ENCODE measurements around the gene IL32. TPM values are rescaled to one million over a fixed set of nuclear protein-coding genes. Genes with fewer than 3 reads are reported as not detected.

The IL32 gene
- total and polyA plus RNA-seq, 2 experiments from 2014 or later: 2.3 to 6.1 TPM

DNA sequence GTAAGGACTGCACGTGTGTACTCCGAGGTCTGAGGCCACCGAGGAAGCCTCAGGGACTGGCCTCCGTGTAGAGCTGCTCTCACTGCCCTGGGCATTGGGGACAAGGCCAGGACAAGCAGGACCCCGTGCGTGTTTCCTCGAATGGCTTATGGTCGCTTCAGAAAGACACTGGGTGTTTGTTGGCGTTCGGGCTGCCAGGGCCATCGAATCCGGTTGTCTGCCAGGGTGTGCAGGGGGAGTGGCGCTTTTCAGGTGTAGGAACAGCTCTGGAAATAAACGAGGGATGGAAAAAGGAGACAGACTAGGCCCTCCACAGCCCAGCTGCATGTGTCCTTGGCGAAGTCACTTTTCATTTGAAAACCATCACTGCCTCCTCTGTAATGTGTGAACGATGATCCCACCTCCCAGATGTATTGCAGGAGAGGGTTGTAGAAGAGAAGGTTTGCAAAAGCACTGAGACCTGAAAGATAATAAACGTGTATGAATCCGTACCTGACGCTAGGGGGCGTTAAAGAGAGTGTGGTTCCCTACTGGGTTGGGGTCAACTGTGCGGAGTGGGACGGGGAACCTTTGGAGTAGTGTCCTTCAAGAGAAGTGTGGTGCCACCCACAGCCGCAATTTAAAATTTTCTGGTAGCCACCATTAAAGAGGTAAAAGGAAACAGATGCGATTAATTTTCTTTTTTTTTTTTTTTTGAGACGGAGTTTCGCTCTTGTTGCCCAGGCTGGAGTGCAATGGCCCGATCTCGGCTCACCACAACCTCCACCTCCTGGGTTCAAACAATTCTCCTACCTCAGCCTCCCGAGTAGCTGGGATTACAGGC is 35.8 kb downstream of the IL32 start:
- Histone ChIP-seq H3F3A (replicated peaks; ENCODE audit: low read depth) (peaks cover 49% of the 10 kb centered on the region), H3K4me3 (peak overlapping the region; percentile 32; the same call in 1 of the 2 replicates), H3K36me3 (ENCODE audit: insufficient read depth) (no peaks in the 10 kb centered on the region), H3K79me2 (replicated peaks; ENCODE audit: insufficient read depth) (peaks cover 21% of the 10 kb centered on the region), H3K27ac (ENCODE audit: low read depth) (peak overlapping the region; percentile 95), H3K4me1 (ENCODE audit: insufficient read depth) (peaks cover 46% of the 10 kb centered on the region), H3K4me2 (peak overlapping the region; percentile 69), H4K20me1 (replicated peaks; ENCODE audit: insufficient read depth) (no peaks in the 10 kb centered on the region), H3K9me2 (ENCODE audit: insufficient read depth) (no peaks in the 10 kb centered on the region), H3K27me3 (ENCODE audit: insufficient read depth) (no peaks in the 10 kb centered on the region), H2AFZ (no peak overlapping the region)
- no peaks in the 10 kb centered on the region; the same call in 1 of the 3 replicates for H3K9me3 Mint-ChIP-seq
- ATAC-seq: peak; percentile 2
- DNase-seq (ENCODE audit: low spot score): peak; percentile 90
- peak overlapping the region; percentile 87 for H3K27ac Mint-ChIP-seq
- H3K27me3 Mint-ChIP-seq (ENCODE audit: insufficient read depth, low read depth, poor library complexity): peaks cover 35% of the 10 kb centered on the region
- peak overlapping the region; percentile 43; the same call in 2 of the 3 replicates for H3K4me3 Mint-ChIP-seq
- peaks cover 25% of the 10 kb centered on the region for H3K36me3 Mint-ChIP-seq (ENCODE audit: low read depth)
- TF ChIP-seq JUNB (IDR thresholded peaks at IDR 0.05; ENCODE audit: unreplicated experiment): no peak
- no peak for TF ChIP-seq EZH2 (IDR thresholded peaks at IDR 0.05; ENCODE audit: low read depth, unreplicated experiment)
- TF ChIP-seq, protein P1, sequence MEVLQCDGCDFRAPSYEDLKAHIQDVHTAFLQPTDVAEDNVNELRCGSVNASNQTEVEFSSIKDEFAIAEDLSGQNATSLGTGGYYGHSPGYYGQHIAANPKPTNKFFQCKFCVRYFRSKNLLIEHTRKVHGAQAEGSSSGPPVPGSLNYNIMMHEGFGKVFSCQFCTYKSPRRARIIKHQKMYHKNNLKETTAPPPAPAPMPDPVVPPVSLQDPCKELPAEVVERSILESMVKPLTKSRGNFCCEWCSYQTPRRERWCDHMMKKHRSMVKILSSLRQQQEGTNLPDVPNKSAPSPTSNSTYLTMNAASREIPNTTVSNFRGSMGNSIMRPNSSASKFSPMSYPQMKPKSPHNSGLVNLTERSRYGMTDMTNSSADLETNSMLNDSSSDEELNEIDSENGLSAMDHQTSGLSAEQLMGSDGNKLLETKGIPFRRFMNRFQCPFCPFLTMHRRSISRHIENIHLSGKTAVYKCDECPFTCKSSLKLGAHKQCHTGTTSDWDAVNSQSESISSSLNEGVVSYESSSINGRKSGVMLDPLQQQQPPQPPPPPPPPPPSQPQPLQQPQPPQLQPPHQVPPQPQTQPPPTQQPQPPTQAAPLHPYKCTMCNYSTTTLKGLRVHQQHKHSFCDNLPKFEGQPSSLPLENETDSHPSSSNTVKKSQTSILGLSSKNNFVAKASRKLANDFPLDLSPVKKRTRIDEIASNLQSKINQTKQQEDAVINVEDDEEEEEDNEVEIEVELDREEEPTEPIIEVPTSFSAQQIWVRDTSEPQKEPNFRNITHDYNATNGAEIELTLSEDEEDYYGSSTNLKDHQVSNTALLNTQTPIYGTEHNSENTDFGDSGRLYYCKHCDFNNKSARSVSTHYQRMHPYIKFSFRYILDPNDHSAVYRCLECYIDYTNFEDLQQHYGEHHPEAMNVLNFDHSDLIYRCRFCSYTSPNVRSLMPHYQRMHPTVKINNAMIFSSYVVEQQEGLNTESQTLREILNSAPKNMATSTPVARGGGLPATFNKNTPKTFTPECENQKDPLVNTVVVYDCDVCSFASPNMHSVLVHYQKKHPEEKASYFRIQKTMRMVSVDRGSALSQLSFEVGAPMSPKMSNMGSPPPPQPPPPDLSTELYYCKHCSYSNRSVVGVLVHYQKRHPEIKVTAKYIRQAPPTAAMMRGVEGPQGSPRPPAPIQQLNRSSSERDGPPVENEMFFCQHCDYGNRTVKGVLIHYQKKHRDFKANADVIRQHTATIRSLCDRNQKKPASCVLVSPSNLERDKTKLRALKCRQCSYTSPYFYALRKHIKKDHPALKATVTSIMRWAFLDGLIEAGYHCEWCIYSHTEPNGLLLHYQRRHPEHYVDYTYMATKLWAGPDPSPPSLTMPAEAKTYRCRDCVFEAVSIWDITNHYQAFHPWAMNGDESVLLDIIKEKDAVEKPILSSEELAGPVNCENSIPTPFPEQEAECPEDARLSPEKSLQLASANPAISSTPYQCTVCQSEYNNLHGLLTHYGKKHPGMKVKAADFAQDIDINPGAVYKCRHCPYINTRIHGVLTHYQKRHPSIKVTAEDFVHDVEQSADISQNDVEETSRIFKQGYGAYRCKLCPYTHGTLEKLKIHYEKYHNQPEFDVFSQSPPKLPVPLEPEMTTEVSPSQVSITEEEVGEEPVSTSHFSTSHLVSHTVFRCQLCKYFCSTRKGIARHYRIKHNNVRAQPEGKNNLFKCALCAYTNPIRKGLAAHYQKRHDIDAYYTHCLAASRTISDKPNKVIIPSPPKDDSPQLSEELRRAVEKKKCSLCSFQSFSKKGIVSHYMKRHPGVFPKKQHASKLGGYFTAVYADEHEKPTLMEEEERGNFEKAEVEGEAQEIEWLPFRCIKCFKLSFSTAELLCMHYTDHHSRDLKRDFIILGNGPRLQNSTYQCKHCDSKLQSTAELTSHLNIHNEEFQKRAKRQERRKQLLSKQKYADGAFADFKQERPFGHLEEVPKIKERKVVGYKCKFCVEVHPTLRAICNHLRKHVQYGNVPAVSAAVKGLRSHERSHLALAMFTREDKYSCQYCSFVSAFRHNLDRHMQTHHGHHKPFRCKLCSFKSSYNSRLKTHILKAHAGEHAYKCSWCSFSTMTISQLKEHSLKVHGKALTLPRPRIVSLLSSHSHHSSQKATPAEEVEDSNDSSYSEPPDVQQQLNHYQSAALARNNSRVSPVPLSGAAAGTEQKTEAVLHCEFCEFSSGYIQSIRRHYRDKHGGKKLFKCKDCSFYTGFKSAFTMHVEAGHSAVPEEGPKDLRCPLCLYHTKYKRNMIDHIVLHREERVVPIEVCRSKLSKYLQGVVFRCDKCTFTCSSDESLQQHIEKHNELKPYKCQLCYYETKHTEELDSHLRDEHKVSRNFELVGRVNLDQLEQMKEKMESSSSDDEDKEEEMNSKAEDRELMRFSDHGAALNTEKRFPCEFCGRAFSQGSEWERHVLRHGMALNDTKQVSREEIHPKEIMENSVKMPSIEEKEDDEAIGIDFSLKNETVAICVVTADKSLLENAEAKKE (CRISPR knock-in tag; IDR thresholded peaks at IDR 0.05): peak; percentile 43; the same call in 1 of the 2 replicates
- TF ChIP-seq POLR2AphosphoS5 (IDR thresholded peaks at IDR 0.05; ENCODE audit: low read depth): peak; percentile 48; the same call in 1 of the 2 replicates
- no peak for TF ChIP-seq STAT1 (IDR thresholded peaks at IDR 0.05; ENCODE audit: unreplicated experiment)
- TF ChIP-seq ZNF114 (CRISPR knock-in tag; IDR thresholded peaks at IDR 0.05): no peak
- peak; percentile 51; the same call in 1 of the 2 replicates for TF ChIP-seq CREB1 (CRISPR knock-in tag; IDR thresholded peaks at IDR 0.05; ENCODE audit: low read depth)
- TF ChIP-seq, protein P2, sequence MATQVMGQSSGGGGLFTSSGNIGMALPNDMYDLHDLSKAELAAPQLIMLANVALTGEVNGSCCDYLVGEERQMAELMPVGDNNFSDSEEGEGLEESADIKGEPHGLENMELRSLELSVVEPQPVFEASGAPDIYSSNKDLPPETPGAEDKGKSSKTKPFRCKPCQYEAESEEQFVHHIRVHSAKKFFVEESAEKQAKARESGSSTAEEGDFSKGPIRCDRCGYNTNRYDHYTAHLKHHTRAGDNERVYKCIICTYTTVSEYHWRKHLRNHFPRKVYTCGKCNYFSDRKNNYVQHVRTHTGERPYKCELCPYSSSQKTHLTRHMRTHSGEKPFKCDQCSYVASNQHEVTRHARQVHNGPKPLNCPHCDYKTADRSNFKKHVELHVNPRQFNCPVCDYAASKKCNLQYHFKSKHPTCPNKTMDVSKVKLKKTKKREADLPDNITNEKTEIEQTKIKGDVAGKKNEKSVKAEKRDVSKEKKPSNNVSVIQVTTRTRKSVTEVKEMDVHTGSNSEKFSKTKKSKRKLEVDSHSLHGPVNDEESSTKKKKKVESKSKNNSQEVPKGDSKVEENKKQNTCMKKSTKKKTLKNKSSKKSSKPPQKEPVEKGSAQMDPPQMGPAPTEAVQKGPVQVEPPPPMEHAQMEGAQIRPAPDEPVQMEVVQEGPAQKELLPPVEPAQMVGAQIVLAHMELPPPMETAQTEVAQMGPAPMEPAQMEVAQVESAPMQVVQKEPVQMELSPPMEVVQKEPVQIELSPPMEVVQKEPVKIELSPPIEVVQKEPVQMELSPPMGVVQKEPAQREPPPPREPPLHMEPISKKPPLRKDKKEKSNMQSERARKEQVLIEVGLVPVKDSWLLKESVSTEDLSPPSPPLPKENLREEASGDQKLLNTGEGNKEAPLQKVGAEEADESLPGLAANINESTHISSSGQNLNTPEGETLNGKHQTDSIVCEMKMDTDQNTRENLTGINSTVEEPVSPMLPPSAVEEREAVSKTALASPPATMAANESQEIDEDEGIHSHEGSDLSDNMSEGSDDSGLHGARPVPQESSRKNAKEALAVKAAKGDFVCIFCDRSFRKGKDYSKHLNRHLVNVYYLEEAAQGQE (IDR thresholded peaks at IDR 0.05; ENCODE audit: unreplicated experiment): no peak
- TF ChIP-seq, protein P3, sequence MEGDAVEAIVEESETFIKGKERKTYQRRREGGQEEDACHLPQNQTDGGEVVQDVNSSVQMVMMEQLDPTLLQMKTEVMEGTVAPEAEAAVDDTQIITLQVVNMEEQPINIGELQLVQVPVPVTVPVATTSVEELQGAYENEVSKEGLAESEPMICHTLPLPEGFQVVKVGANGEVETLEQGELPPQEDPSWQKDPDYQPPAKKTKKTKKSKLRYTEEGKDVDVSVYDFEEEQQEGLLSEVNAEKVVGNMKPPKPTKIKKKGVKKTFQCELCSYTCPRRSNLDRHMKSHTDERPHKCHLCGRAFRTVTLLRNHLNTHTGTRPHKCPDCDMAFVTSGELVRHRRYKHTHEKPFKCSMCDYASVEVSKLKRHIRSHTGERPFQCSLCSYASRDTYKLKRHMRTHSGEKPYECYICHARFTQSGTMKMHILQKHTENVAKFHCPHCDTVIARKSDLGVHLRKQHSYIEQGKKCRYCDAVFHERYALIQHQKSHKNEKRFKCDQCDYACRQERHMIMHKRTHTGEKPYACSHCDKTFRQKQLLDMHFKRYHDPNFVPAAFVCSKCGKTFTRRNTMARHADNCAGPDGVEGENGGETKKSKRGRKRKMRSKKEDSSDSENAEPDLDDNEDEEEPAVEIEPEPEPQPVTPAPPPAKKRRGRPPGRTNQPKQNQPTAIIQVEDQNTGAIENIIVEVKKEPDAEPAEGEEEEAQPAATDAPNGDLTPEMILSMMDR (conservative IDR thresholded peaks at IDR 0.05; ENCODE audit: low read depth in 2 of 2): peak; percentile 88 to 95
- TF ChIP-seq NANOG (IDR thresholded peaks at IDR 0.05; ENCODE audit: borderline replicate concordance): 0 out of 2 replicates have a peak, but pooled peaks have one; percentile 3
- H3K4me1 Mint-ChIP-seq: peaks cover 50% of the 10 kb centered on the region

Data from GM23338 (cell line).